Activated CD8-positive, alpha-beta memory T cell treated with anti-CD3 and anti-CD28 coated beads, Interleukin-2, amount 50 U/mL, for 24 hours (primary cell): Measurements from ENCODE around the gene GPER1.

Experiments used
- DNase-seq: peaks from one replicate; pipeline ENCODE4 v3.0.0-alpha.2; 2020; ENCODE audit errors: extremely low read depth

Gene GPER1

GRCh38 chr7:1053816-1054370 lies 34.0 kb upstream of the GPER1 start:
- DNase-seq, result no peak

GRCh38 chr7:1054438-1054837 lies 33.5 kb upstream of the GPER1 start:
- no peak for DNase-seq

- DNase-seq, result no peak
Measured at GRCh38 chr7:1054861-1055450, 33.0 kb upstream of the GPER1 start.

GRCh38 chr7:1055491-1055955 lies 32.4 kb upstream of the GPER1 start:
- DNase-seq, result no peak

GRCh38 chr7:1055956-1056784 lies 31.7 kb upstream of the GPER1 start:
- DNase-seq, result no peak

GRCh38 chr7:1056785-1057410 lies 31.0 kb upstream of the GPER1 start:
- DNase-seq, result no peak

- DNase-seq, result no peak
Measured at GRCh38 chr7:1057416-1058291, 30.3 kb upstream of the GPER1 start.

- no peak for DNase-seq
Measured at GRCh38 chr7:1058311-1058710, 29.6 kb upstream of the GPER1 start.

- DNase-seq, result no peak
Measured at GRCh38 chr7:1058821-1059199, 29.1 kb upstream of the GPER1 start.

GRCh38 chr7:1059200-1060091 lies 28.5 kb upstream of the GPER1 start:
- DNase-seq, result no peak

- DNase-seq, result no peak
Measured at GRCh38 chr7:1060315-1061072, 27.4 kb upstream of the GPER1 start.

- no peak for DNase-seq
Measured at GRCh38 chr7:1061180-1061579, 26.7 kb upstream of the GPER1 start.

- no peak for DNase-seq
Measured at GRCh38 chr7:1062296-1063294, 25.3 kb upstream of the GPER1 start.

- DNase-seq, result no peak
Measured at GRCh38 chr7:1063361-1063760, 24.6 kb upstream of the GPER1 start.

- DNase-seq, result no peak
Measured at GRCh38 chr7:1064581-1064980, 23.3 kb upstream of the GPER1 start.

- no peak for DNase-seq
Measured at GRCh38 chr7:1065263-1065584, 22.7 kb upstream of the GPER1 start.

- DNase-seq, result peak; percentile 53
Measured at GRCh38 chr7:1065585-1066241, 22.2 kb upstream of the GPER1 start.

- no peak for DNase-seq
Measured at GRCh38 chr7:1066242-1066588, 21.7 kb upstream of the GPER1 start.
